AG08395 (cell line): Measurements from ENCODE around the gene ZIC5.
A peak's percentile ranks its signal among the peaks of the same experiment; 100 is the strongest.

Source experiments
- DNase-seq: peaks from one replicate; pipeline ENCODE4 v3.0.0; 2012; ENCODE audit warnings: mixed read lengths, low spot score

The ZIC5 gene

GRCh38 chr13:99987154-99988019, 15.8 kb upstream of the ZIC5 start:
- no peak for DNase-seq

- DNase-seq: no peak
Observed at GRCh38 chr13:99986741-99987140, 15.2 kb upstream of the ZIC5 start.

- DNase-seq: no peak
Observed at GRCh38 chr13:99985886-99986527, 14.4 kb upstream of the ZIC5 start.

- no peak for DNase-seq
Observed at GRCh38 chr13:99985241-99985874, 13.8 kb upstream of the ZIC5 start.

GRCh38 chr13:99984461-99985240, 13.1 kb upstream of the ZIC5 start:
- DNase-seq: no peak

- DNase-seq: no peak
Observed at GRCh38 chr13:99983499-99984401, 12.2 kb upstream of the ZIC5 start.

- no peak for DNase-seq
Observed at GRCh38 chr13:99982731-99983498, 11.3 kb upstream of the ZIC5 start.

- DNase-seq: no peak
Observed at GRCh38 chr13:99982036-99982730, 10.6 kb upstream of the ZIC5 start.

- DNase-seq: no peak
Observed at GRCh38 chr13:99981735-99982035, 10.1 kb upstream of the ZIC5 start, which contains the start of gene ZIC2. Gene ZIC2, plus strand, starts transcription at chr13:99981784. Its CDS starts 281 bp downstream, at chr13:99982065.

GRCh38 chr13:99980824-99981734, 9.5 kb upstream of the ZIC5 start:
- no peak for DNase-seq

- peak; percentile 81 for DNase-seq
Observed at GRCh38 chr13:99980201-99980823, 8.7 kb upstream of the ZIC5 start.

GRCh38 chr13:99979453-99980200, 8.1 kb upstream of the ZIC5 start:
- DNase-seq: no peak

GRCh38 chr13:99978799-99979452, 7.4 kb upstream of the ZIC5 start:
- DNase-seq: no peak

GRCh38 chr13:99977912-99978798, 6.6 kb upstream of the ZIC5 start:
- no peak for DNase-seq

- DNase-seq: no peak
Observed at GRCh38 chr13:99977334-99977911, 5.9 kb upstream of the ZIC5 start.

GRCh38 chr13:99976575-99976974, 5.0 kb upstream of the ZIC5 start:
- DNase-seq: no peak
